Endometrium (tissue), 2 donors: ENCODE results near the gene ZNF512B.
"Not testable (repeated sequence)": the region's sequence is repeated elsewhere in the genome, so short reads cannot be mapped to it uniquely, and the experiment has no call there.

ENCODE experiments used
- FAIRE-seq: peaks from 2 replicates; lab custom pipeline; 2012; peaks lifted over from hg19 to GRCh38; lab: Jason Lieb, UNC
- donor health status: control.
- donor health status: control.

The ZNF512B gene

DNA sequence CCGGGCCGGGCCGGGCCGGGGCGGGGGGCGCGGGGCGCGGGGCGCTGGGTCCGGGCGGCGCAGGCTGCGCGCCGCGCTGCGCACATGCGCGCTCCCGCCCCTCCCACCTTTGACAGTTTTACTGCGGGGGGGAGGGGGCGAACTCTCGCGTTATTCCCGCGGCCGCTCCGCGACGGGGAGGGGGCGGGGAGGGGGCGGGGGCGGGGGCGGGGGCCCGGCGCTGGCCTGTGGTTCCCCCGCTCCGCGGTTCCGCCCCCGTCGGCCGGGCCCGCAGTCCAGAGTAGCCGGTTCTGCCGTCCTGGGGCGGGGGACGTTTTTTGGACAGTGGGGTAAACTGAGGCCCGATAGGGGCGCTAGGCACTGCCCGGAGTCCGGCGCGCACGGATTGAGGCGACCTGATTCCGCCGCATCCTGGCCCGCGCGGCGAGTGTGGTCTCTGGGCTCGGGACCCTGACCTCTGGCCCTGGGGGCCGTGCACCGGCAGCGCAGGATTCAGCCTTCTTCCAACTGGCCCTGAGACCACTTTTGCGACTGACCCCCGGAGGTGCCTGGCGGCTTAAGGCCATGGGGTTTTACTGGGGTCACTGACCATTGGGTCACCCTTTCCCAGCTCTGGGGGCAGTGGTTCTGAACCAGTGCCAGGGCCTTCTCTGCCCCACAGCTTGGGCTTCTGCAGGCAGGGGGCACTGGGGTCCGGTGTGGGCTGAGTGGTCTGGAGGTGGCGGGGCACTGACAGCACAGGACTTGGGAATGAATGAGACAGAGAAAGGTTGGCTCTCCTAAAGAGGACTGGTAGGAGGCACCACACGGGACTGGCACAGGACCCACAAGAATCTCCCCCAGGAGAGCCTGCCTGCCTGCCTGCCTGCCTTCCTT is at the start of gene ZNF512B:
Gene ZNF512B (minus strand): TSS at position 93 of the 876 bp plus-strand sequence. CDS start 1,980 bp downstream, outside the sequence.
- no peak for FAIRE-seq

DNA sequence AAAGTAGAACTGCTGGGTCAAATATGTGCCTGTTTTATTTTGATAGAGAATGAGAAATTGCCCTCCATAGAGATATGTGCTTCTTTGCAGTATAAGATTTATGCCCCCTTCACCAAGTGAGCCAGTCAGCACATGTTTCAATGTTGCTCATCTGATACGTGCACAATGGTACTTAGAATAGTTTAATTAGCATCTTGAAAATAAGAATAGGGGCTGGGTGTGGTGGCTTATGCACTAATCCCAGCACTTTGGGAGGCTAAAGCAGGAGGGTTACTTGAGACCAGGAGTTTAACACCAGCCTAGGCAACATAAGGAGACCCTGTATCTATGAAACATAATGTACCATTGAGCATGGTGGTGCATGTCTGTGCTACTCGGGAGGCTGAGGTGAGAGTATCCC is 45.9 kb upstream of the ZNF512B start:
- no peak for FAIRE-seq

GRCh38 chr20:64012385-64013154 is 42.8 kb upstream of the ZNF512B start:
- not testable (repeated sequence) for FAIRE-seq

DNA sequence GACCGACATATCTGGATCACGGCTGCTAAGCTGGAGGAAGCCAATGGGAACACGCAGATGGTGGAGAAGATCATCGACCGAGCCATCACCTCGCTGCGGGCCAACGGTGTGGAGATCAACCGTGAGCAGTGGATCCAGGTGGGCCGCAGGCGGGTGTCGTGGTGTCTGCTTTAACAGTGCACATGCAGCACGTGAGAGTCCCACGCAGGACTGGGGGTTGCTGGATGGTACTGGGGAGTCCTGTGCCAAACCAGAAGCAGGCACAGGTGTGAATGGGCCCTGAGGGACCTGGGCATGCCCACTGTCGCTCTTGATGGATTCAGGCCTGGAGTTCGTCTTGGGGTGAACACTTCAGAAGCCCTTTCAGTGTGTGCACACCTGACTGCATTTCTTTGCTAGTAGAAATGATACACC is 41.6 kb upstream of the ZNF512B start:
- no peak for FAIRE-seq

- peak; percentile 41 for FAIRE-seq
Observed at GRCh38 chr20:64010711-64011237, 41.0 kb upstream of the ZNF512B start.

DNA sequence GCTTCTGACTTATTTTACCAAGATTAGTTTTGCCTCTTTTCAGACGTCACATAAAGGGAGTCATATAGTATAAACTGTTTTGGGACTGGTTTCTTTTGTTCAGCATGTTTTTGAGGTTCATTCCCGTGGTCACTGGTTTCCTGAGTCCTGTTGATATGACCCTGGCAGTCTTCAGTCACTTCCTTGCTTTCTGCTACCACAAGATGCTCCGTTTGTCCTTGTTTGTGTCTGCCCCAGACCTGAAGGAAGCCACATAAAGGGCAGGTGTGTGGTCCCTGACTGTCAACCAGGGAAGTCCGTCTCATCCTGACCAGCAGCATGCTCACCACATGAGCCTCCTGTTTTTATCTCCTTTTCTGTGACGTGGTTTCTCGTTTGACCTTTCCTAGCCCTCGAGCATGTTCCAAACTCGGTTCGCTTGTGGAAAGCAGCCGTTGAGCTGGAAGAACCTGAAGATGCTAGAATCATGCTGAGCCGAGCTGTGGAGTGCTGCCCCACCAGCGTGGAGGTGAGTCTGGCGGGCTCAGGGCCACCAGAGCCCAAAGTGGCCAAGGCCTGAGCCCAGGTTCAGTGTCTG is 40.2 kb upstream of the ZNF512B start:
- no peak for FAIRE-seq

DNA sequence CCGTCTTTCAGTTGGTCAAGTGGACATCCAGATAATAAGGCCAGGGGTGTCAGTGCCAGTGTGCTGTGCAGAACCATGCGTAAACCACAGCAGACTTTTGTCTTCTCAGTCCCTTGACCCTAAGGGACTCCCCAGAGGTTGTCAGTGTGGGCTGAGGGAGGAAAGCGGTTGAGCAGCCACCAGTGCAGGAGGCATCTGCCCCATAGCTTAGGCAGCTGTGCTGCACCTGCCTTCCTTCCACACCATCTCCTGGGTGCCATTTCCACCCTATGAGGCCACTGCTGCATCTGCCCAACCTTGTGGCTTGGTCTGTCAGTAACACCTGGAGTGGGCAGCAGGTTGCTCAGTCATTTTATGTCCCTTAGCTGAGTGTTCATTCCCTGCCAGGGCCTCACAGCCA is 37.2 kb upstream of the ZNF512B start:
- FAIRE-seq: no peak

- FAIRE-seq: no peak
Observed at GRCh38 chr20:64006490-64006889, 36.8 kb upstream of the ZNF512B start.

DNA sequence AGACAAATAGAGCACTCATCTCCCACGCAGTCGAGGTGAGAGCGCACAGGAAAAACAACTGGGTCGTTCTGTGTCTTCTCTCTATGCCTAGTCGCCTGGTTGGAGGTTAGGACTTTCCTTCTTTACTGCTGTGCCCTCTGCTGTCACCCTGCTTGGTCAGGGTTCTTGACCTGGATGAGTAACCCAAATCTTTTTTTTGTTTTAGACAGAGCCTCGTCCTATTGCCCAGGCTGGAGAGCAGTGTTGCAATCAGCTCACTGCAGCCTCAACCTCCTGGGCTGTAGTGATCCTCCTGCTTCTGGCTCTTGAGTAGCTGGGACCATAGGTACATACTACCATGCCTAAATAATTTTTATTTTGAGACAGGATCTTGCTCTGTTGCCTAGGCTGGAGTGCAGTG is 35.7 kb upstream of the ZNF512B start:
- FAIRE-seq: no peak

DNA sequence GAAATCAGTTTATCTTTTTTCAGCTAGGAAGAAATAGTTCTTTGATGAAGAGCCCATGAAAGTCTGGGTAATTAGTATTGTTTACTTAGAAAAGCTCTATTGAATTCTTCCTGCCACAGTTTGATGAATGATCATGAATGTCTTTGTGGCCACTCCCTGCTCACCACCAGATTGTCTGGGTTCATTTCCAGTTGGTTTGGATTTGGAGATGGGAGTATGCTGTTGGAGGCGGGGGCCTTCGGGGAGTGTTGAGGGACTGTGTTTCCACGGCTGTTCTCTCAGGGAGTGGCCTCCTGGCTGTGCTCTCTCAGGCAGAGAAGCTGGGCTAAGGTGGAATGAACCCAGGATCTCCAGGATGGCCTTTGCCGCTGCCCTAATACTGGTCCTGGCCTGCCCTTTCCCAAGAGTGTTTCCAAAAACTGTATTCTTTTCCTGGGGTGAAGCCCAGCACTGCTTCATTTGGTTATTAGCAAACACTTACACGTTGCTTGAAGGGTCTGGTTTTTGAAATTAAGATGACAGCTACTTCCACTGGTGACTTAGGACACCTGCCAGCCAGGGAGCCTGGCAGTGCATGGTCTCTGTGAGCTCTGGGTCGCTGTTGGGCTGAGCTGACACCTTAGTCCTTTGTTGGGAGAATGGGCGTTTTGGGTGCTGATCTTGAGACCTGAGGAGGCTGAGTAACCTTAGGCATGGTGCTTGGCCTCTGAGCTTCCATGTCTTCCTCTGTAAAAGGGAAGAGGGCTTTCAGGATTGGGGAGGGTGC is 34.4 kb upstream of the ZNF512B start:
- FAIRE-seq: no peak

- FAIRE-seq: no peak
Observed at GRCh38 chr20:64001607-64002011, 31.9 kb upstream of the ZNF512B start.

DNA sequence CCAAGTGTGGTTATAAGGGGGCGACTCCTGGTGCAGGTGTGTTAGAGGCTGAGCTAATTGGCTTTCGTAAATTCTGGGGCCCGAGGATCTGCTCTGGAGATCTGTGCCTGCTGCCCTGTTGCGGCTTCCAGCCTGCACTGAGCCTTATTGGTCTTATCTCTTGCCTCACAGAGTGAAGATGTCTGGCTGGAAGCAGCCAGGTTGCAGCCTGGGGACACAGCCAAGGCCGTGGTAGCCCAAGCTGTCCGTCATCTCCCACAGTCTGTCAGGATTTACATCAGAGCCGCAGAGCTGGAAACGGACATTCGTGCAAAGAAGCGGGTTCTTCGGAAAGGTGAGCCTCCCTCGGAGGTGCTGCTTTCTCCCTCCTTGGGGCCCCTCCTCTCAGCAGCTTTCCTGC is 31.2 kb upstream of the ZNF512B start:
- FAIRE-seq: no peak

- FAIRE-seq: no peak
Observed at GRCh38 chr20:63982937-63983336, 13.2 kb upstream of the ZNF512B start.

DNA sequence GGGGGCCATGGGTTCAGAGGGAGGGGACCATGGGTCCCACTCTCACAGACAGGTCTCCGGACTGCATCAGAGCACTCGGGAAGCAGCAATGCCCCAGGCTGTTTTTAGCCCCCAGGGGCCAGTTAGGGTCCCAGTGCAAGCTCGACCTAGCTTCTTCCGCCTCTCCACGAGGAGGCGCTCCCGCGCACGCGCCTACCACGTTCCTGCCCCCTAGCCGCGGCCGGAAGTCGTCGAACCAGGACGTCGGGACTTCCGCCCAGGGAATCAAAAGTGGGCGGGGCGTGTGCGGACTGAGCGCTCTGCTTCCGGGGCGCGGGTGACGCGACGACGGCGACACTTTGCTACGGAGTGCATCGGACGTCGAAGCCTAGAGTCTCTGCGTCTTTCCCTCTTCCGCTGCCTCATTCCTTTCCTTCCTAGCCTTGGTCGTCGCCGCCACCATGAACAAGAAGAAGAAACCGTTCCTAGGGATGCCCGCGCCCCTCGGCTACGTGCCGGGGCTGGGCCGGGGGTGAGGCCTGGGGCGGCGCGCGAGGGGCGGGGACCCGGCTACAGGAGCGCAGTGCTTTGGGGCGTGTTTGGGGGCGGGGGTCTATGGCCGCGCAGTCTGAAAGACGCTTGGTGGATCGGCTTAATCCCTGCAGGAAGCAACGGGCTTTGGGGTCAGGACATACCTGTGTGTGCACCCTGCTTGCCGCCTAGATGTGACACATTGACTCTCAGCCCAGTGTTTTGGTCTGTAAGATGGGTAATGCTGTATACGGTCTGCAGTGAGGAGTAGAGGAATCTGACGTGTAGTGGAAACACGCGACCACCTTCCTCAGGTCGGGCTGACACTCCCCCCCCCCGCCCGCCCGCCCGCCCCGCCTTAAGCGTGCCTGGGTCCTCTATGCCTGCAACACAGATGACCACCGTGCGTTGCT is 11.3 kb upstream of the ZNF512B start, which contains the start of gene PRPF6:
Gene PRPF6 (plus strand): TSS at position 327 of the 923 bp plus-strand sequence. CDS start 114 bp downstream, at position 441.
- peak; percentile 41 for FAIRE-seq

DNA sequence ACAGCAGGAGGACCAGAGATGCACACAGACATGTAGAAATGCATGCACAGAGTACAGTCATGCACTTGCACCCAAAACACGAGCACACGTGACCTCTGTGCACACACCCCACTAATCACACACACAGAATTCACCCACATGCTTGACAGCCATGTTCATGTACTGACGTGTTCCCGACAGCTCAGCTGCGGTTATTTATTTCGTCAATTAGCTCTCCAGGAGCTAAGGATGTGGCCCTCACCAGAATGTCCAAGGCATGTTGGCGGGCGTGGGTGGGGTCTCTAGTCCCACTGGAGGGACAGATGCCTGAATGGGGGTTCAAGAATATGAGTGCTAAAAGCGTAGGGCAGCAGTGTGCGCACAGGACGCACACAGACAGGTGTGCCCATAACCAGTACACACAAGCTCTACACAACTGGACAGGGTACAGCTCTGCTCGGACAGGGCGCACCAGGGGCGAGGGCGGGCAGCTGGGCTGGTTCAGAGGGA is 10.6 kb upstream of the ZNF512B start:
- FAIRE-seq: no peak

DNA sequence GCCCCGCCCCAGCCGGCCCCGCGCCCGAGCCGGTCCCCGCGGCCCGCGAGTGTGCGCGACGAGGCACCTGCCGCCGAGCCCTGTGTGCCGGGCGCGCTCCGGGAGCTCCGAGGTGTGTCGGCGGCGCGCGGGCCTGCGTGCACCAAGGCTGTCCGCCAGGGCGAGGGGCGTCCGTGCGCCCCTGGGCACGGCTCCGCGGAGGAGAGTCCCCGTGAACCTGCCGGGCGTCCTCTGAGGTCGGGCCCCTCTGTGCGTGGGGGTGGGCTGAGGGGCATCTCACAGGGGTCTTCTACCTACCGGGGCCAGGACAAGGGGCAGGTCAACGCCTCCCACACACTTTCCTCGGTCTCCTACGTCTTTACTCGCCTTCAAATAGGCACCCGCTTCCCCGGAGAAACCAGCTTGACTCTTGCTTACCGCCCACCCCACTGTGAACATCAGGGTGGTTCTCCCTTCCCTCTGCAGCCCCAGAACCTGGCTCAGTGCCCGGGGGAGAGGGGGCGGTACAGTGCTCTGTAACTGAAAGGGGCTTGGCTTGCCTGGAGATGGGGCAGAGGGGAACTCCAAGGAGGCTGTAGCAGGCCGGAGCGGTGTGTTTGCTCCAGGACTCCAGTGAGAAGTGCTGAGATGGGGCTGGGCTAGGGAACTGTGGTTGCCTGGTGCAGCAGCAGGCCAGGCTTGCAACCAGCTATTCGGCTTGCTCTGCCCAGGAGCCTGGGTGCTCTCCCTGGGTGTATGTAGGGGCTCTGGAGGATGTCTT is 10.0 kb upstream of the ZNF512B start, which contains the start of gene SAMD10:
Gene SAMD10 (minus strand): TSS at position 86 of the 760 bp plus-strand sequence. CDS start 175 bp downstream, outside the sequence.
- FAIRE-seq: no peak

DNA sequence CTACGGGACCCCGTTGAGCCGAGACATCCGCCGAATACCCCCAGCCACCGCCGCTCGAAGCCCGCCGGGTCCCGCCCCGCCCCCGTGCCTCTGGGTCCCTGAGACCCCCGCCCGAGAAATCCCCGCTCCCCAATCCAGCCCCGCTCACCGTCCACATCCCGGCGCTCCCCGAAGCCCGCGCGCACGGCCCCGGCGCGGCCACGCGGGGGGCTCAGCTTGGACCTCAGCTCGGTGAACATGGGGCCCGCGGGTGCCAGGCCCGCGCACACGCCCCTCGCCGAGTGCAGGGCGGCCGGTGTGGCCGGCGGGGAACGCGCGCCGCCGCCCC is 9.5 kb upstream of the ZNF512B start:
- no peak for FAIRE-seq

DNA sequence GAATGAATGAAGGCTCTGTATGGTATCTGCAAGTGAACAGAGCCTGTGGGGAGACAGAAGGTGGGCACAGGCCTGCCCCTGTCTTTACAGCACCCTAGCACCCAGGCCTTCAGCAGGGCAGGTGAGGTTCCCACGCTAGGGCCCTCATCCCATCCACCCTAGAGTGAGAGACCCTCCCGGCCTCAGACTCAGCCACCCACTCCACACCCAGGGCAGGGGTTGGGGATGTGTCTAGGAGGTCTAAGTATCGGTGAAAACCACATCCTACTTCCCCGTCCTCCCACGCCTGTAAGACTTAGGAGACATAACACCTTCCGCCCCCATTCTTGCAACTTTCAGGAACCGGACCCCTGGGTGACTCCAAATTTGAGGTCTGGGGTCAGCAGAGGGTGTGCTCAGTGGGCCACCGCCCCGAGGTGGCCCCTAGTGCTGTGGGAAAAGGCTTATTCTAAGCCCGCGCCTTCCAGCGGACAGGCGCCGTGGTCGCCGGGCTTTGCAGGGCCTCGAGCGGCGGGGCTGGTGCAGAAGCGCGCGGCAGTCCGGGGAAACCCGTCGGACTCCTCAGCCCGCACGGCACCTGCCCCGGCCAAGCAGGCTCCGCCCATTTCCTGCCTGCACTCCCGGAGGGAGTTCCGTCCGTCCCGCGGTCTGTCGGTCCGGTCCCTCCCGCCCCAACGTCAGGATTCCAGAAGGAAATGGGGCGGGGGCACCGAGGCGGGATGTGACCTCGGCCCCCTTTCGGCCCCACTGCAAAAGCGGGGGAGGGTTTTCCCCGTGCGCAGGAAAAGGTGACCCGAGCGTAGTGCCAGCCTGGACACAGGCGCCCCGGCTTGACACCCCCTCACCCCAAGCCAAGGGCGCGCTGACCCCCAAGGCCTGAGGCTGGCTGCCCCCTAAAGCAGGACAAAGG is 8.8 kb upstream of the ZNF512B start:
- no peak for FAIRE-seq
